GM20431 (cell line): ENCODE measurements around the gene EIF4E3.

Experiments
- in situ Hi-C: fragments of 300-500 bp; cut with MseI, MboI; formaldehyde crosslinking; loops from one replicate; pipeline ENCODE4 v1.15.0; 2020; ENCODE audit warnings: low sequenced_read_pairs; ENCODE audit not compliant: unreplicated experiment

Gene EIF4E3

DNA sequence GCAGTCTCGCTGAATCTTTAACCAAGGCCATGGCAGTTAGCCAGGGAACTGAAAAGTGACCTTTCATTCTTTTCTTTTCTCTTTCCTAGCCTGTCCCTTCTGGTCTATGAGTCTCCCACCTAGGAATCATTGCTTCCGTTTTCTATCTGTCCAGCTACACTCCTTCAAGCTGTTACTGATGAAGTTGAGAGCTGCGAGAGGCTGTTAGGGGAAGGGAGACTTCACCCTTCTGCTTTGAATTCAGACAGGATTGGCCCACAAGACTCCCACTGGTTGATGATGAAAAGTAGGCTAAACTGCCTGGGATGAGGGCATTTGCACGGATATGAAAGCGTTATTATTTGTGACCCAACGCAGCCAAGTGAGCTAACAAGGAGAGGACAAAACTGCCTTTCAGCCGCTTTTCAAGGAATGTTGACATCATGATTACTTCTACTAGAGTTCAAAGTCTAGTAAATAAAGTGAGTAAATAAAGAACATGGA, 30.2 kb downstream of the EIF4E3 start:
- in situ Hi-C loops = no loop called here

DNA sequence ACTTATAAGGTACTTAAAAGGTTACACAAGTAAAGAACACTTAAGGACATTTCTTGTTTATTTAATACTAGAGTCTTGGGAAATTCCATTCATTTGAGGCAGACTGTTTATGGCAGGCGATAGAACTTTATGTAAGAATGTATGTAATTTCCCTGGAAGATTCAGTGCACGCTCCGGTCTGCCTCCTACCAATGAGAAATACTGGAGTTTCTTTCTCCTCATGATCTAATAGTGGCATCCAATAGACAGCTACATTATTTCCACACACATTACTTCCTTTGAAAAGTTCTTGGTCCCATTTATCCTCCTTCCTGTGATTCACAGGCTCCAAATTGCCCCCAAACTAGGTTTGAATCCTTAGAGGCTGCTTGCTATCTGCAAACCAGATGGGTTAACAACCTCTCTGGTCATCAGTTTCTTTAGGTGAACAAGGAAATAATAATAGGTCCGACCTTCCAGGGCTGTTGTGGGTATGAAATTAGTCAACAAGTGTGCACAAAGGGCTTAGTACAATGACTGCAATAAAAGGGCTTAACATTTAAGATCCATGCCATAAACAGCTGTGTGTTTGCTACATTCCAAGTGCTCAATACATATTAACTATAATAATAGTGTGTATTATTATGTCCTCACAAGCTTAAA, 30.7 kb downstream of the EIF4E3 start:
- in situ Hi-C loops = no loop called here

DNA sequence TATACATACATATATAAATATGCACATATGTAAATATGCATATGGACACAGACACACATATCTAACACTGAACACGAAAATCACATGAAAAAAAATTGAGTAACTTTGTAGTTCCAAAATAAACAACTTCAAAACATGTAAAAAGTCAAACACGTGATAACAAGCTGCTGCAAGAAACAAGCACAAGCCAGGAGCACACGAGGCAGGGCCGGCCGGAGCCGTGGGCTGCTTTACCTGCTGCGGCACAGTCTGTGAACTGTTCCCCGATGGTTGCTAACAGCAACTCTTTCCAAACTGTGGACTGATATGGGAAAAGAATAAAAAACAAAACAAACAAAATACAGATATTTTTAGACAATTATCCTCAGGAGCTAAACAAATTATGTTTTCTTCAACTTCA, 31.6 kb downstream of the EIF4E3 start:
- in situ Hi-C loops = no loop called here

DNA sequence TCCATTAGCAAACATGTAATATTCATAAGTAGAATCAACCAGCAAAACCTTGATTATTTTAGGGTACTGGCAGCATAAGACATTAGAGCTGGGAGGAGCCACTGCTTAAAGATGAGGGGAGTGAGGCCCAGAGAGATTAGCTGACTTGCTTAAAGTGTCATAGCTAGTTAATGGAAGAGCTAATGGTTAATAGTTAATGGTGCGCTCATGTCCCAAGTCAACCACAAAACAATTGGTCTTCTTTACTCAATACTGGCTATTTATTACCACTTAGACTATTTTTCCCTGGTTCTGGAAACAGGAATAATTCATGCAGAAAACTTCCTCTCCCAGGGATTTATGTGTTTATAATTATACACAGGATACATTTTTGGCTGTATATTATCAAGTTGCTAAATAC, 33.1 kb downstream of the EIF4E3 start:
- in situ Hi-C loops = no loop called here

DNA sequence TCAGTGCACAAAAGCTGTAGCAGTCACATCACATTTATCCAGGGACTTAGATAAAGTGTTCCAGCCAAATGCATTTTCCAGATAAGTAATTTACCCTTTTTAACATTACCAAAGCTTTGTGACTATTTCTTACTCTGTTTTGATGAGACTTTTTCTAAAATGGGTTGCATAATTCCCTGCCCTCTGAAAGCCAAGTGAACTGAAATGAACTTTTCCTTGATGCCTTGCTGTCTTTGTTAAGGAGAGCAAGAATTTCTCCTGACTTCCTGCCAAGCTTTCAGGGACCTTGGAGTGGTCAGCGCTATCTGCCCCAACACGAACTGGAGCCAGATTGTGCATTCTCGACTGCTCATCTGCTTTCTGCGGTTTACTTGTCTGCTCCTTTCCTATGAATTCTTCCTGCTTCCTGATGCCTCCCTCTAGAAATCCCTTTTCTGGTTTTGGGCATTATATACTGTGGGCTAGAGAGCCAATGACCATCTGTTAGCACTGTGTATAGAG, 34.8 kb downstream of the EIF4E3 start:
- in situ Hi-C loops = no loop called here

DNA sequence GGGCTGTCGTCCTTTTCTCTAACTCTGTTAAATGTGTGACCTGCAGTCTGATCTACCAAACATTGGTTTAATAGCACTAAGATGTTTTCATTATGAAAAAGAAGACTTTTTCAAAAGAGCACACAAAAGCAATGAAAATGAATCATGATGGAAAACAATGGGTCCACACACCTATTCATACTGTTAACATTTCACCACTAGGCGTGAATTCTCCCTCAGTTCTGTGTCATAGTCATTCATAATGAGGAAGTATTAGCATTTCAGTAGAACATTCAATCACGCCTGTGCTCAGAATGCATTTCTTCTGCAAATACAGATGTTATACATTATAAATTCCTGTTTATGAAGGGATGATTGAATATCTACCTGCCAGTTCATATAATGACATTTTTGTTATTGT, 35.9 kb downstream of the EIF4E3 start:
- in situ Hi-C loops = no loop called here

DNA sequence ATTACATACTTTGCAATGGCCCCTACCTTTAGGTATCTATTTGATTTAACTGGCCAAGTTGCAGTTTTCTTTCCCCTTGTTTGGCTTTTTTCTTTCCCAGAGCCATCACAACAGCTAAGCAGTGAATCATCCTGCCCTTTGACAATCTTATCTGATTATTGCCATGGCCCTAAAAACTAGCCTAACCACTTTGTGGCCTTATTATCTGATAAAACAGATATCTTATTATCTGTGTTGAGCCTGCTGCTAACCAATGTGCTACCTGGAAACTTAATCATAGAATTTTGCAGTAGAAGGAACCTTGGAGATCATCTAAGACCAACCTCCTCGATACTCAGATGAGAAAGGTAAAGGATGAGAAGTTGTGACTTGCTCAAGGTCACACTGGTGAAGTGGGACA, 37.1 kb downstream of the EIF4E3 start:
- in situ Hi-C loops = no loop called here

DNA sequence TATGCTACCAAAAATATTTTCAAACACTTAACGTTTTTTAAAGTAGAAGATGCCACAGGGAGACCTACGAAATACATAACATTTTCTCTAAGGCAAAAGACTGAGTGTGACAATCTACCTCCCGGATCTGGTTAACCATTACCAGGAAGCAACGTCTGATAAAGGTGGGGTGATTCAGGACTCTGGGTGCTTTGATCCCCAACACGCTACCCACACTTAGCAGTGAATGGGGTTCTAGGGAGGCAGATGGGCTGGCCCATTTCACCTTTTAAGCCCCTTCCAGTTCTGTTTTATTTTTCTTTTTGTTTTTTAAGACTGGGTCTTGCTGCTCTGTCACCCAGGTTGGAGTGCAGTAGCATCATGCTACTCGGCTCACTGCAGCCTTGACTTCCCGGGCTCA, 39.5 kb downstream of the EIF4E3 start:
- in situ Hi-C loops = no loop called here

DNA sequence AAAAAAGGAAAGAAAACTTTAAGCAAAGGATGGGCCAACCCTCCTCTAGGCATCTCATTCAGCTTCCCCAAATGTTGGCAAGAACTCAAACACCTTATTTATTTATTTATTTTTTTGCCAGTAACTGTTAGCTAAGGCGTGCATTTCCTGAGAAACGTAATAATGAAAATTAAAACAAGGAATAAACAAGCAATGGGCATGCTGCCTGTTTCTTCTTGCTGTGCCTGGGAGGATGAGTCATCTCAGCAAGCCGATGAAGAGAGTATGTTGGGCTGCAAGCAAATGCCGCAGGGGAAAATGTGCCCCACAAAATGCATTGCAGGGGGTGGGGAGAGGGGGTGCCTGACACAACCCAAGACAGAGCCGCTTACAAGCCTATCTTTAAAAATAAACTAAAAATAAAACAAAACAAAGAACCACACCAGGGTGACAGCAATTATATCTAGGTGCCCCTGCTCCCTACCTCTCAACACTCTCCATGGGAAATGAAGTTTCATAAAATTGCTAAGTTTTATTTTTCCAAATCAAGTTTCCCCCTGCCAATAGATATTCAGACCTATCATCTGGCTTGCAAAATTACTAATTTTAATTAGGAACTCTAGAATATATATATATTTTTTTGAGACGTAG, 40.3 kb downstream of the EIF4E3 start:
- in situ Hi-C loops = no loop called here

DNA sequence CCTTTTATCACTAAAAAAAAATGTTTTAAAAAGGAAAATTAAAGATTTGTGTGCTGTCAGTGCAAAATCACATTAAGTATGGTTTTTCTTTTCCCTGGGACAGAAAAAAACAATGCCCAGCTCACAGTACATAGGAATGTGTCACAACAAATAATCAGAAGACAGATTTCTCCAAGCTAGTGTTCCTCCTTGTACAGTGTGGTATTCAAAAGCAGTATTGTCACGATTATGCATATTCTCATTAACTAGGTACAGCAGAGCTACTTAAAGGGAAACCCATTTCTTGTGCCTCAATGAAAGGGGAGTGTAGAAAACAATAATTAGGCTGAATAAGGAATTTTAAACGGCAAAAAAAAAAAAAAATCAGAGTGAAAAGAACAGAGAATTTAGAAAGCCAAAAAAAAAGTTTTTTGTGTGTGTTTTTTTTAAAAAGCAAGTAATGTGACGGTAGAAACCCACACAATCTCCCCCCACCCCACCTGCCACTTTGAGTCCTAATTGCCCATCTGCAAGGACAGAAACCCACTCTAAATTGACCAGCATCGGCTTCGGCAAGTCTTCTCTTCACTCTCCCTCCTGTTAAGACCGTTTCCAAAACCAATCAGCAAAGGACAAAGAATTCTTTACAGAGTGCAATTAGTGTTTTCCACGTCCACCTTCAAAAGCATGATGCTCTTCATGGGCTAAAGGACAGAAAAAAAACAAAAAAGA, 41.0 kb downstream of the EIF4E3 start:
- in situ Hi-C loops = no loop called here

DNA sequence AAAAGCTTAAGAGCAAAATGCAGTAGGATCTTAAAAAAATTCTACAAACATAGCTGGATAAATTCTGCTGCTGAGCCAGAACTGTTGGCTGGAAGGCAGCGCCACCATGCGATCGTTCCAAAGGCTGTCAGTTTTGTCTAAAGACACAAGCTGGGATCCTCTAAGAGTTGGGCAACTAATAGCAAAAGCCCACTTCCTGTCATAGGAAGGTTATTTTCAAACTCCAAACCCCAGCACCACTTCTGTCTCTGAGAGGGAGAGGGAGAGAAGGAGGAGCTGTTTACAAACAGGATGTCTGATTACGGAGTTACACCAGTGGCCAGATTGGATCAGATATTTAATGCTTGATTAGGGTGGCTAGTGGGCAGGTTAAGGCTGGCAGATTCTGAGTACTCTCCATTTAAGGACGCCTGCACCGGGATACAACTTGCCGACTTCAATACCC, 44.0 kb downstream of the EIF4E3 start:
- in situ Hi-C loops = no loop called here

DNA sequence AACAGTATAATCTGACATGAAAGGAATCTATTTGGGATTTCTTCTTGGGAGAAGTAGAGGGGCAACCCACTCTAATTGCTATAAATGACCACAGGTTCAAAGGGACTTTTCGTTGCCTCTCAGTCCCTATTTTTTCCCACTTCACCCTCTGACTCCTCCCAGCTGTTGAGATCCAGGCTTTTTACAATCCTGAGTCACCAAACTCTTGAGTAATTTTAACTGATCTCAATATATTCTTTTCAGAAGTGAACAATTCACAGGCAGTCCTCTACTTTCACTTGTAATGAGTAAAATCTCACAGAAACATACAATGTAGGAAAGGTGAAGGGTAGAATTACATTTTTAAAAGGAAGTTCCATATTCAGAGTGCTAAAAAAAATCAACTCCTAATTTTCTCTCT, 44.6 kb downstream of the EIF4E3 start:
- in situ Hi-C loops = no loop called here

DNA sequence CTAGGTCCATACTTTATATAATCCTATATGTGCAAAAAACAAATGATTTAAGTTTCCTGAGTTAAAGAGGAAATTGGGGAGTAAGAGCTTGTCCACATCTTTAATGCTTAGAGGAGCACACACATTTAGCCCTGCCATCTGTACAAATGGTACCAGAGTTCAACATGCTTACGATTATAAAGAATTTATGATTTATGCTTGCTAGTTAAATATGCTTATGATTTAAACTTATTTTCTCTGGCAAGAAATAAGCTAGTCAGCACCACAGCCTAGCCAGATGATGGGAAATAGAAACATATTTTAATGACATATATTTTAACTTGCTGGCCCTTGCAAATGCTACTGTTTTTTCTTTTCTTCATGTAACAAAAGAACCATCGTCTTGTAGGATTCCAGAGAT, 48.3 kb downstream of the EIF4E3 start:
- in situ Hi-C loops = no loop called here

DNA sequence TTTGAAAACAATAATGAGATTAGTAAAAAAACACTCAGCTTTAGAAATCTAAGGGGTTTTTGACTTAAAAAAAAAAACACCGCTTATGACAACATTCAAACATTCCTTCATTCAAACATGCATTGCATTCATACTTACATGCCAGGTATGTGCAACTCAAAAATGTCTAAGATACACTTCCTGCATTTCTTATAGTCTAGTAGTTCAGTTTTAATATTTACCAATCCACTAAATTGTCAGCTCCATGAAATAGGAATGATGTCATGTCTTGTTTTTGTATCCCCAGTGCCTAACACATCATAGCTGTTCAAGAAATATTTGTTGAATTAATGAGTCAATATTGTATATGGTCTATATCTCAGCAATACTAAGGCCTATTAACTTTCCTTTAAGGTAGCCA, 51.7 kb downstream of the EIF4E3 start:
- in situ Hi-C loops = no loop called here

DNA sequence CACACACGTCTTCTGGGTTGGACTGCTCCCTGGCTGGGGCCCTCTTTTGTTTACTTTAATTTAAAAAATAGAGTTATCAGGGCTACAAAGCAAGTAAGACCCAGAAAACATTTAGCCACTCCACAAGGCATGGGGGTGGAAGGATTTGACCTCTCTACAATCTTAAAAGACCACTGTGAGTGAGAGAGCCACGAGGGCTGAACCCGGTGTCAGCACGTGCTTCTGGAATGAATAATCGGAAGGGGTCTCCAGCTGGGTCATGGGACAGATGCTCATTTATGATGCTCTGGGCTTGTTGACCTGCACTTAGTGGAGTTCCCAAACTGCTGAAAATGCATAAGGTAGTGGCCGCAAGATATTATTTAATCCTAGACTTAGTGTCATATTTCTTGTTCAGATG, 52.4 kb downstream of the EIF4E3 start:
- in situ Hi-C loops = no loop called here

DNA sequence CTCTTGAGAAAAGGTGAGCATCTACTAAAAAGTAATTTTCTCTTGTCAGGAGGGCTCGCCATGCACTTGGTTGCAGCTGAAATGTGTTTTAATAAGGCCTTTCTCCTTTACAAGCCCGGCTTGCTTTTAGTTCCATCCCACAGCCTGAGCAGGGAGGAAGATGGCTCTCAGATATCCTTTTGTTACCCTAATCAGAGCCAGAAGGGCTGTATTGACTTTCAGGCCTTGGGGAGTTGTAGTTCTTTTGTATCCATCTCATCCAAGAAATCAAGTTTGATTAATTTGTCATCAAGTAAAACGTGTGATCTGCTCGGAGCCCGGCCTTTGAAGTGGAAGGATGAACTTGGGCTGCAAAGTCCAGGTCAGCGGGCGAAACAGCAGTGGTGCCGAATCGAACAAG, 52.9 kb downstream of the EIF4E3 start:
- in situ Hi-C loops = no loop called here

DNA sequence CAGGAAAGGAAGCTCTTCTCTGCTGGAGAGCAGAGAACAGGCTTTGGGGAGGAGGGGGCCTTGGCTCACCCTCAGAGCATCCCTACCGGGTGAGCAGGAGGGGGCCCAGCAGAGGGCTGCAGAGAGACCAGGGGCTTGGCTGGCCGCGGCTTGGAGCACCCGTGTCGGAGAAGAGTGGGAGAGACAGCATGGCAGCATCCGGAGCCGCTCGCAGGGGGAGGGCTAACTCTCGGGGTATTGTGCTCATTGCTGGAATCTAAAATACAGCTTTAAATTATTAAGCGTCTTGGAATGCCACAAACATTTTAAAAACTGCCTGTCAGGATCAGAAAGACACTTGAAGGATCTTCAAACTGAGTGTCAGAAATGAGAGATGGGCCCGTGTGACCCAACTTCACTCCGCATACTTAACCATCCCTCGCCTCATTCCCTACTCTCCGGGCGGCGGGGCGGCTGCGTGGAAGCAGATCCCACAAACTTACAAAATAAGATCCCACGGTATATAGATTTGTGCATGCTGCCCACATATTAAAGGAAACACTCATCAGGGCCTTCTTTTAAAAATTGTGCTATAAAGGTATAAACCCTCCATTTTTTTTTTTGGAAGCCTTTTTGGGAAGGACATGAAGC, 53.9 kb downstream of the EIF4E3 start:
- in situ Hi-C loops = no loop called here

DNA sequence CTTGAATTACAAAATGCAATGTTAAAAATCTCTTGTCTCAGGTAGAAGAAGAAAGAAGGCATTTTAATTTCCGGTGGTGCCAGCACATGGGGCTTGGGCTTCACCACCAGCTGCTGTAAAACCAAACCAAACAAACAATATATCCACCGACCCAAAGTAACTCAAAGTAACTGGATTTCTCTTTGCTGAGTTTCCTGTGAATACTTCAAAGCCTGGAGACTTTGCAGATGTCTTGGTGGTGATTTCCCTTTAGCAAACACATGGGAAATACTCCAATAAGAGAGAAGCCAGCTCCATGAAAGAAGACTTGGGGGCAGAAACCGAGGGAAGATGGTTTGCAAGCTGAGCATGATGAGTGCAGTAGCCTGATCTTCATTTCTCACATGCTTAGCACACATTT, 62.6 kb downstream of the EIF4E3 start:
- in situ Hi-C loops = no loop called here

DNA sequence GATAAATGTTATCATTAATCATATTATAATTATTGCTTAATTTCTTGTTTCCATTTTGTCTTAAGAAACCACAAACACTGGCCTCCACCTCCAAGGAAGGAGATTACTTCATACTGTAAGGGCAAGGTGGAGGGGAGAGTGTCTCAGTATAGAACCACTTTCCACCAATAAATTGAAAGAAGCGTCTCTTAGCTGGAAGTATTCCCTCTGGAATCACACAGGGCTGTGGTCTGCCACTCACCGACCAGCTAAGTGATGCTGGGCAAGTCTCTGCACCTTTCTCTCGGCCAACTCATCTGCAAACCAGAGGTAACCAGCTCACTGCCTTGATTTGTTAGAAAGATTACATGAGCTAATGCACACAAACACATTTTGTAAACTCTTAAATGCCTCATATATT, 63.1 kb downstream of the EIF4E3 start:
- in situ Hi-C loops = no loop called here

DNA sequence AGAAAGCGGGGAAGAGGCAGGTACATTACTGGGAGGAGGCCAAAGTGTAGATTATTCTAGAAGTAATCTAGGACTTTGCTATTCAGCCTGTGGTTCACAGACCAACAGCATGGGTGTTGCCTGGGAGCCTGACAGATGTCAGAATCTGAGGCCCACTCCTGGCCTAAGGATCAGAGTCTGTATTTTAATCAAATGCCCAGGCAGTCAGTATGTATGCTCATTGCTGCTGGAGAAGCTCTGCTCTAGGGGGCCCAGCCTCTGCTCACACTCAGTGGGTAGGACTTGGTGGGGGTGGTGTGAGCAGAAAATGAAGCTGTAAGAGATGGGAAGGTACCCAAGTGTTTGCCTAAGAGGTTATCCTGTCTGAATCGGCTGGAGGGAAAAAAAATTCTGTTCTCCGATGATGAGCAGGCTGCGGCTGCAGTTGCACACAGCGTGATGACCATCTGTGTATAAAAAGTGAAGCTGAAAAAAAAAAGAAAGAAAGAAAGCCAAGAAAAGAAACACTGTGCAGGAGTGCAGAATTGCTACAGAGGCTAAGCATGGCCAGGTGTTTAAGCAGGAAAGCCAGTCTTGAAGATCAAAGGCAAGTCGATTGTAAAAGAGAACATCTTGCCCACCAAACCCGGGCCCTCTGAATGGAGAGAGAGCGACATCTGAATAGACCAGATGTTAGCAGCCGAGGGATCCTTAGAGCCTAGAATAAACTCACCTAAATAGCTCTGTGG, 65.2 kb downstream of the EIF4E3 start:
- in situ Hi-C loops = no loop called here
